ENCODE measurements around the gene ANO2.

ANO2 gene

GRCh38 chr12:5524769-5525436, 420.2 kb downstream of the ANO2 start:
- DNase-seq = no peak

DNA sequence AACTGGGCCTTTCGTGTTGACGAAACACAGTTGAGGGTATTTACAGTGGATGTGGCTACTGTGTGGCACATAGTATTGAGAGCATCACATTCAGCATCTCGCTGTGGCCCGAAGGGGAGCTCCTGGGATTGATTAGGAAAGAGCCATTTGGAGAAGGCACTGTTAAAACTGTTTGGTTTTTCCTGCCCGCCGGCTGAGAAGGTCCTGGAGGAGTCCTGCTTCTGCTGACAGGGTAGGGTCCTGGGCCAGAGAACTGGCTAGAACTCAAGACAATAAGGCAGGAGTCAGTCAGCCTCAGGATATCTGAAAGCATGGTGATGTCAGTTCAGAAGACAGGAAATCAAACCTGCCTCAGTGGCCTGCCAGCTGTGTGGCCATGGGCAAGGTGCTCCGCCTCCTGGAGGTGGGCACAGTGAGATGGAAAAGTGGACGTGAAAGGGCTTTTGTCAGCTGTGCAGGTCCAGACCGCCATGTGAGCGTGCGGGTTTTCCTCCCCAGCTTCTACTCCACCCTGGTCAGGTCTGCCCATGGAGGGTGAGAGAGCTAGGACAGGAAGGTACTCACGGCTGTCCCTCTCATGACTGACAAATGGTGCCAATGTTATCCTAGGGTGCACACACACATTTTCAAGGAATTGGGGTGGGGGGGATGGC, 420.8 kb downstream of the ANO2 start:
- no peak for DNase-seq

DNA sequence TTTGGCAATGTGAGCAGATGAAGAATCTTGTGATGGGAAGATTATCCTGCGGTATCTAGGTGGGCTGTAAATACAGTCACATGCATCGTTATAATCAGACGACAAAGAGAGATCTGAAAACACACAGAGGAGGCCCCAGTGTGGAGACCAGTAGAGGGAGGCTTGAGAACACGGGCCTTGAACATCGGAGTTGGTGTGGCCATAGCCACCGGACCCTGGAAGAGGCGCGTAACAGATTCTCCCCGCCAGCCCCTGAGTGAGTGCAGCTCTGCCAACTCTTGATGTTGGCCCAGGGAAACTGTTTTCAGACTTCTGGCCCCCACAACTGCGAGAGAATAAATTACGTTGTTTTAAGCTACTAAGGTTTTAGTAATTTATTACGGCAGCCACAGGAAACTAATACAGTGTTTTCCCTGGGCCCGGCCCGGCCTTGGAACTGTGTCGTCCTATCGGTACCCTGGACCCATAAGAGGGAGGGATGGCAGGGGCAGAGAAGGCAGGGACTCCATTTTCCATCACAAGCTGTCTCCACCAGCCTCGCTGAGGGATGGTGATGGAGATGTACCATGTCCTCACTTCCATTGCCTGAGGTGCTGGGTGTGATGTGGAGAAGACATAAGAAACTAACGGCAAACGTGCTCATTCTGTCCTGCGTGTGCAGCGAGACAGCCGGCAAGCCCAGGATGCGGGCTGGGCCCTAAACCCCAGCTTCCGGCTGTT, 421.5 kb downstream of the ANO2 start:
- DNase-seq = no peak

GRCh38 chr12:5522432-5523335, 422.4 kb downstream of the ANO2 start:
- DNase-seq = no peak

DNA sequence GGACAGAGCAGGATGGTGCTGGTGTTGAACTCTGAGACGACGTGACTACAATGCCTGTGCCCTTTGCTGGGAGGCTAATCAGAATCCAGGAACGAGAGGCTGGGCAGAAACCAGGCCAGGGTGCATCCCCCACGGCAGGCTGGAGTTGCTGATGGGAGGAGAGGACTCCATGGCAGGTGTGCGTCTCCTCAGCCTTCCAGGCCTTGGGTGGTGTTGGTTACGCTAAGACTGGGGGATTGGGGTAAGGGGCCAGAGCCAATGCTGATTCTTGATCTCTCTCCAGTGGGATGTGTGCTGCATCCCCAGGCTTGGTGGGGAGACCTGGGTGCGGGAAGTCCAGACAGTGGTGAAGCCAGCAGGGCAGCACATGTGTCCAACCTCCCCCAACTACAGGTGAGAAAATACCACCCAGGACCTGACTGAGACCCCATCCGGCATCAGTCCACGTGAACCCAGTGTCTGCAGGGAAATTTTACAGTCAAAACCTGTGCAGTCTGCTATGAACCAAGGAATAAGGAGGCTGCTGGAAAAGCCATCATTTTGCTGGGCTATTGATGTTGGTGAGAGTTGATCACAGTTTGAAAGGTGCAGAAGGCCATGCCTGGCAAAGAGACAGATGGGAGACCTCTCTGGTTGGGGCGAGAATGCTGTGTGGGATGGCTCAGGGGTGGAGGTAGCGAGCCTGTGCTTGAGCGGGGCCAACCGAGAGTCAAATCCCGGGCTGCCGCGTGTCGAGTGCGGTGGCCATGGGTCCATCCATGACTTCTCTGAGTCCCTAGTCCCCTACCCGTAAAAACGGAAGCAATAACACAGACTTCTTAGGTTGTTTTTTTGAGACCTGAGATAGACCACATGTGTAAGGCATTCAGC, 423.4 kb downstream of the ANO2 start:
- DNase-seq = no peak

GRCh38 chr12:5520831-5521230, 424.2 kb downstream of the ANO2 start:
- no peak for DNase-seq

- no peak for DNase-seq
These were observed 425.0 kb downstream of the ANO2 start for GRCh38 chr12:5520037-5520436.

DNA sequence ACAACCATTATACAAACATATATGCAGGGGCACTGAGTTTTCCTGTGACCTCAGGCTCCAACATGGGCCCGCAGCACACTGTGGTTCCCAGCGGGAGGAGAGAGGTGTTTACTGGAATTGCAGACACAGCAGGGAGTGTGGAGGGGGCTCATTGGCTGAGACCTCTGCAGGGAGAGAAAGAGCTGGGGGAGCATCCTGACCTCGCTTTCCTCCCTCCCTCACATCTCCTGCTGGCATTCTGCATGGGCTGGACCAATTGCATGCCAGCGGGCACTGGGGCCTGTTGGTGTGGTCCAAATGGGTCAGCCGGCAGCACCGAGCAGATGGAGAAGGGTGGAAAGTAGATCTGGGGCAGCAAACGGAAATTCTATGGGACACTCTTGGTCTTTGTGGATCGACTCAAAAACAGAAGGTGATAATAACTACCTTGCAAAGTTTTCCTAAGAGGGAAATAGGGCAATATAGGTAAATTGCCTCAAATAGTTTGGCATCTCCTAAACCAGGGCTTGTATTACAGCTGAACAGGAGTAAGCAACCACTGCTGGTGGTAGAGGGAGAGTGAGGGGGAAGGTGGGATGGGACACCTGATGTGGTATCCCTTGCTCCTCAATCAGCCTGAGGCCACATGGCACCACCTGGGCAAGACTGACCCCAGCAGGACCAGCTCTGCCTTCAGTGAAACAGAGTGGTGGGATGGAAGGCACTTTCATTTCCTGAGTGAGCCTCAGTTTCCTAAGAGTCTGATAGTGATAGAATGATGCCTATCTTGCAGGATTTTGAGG, 426.3 kb downstream of the ANO2 start:
- DNase-seq = no peak

DNA sequence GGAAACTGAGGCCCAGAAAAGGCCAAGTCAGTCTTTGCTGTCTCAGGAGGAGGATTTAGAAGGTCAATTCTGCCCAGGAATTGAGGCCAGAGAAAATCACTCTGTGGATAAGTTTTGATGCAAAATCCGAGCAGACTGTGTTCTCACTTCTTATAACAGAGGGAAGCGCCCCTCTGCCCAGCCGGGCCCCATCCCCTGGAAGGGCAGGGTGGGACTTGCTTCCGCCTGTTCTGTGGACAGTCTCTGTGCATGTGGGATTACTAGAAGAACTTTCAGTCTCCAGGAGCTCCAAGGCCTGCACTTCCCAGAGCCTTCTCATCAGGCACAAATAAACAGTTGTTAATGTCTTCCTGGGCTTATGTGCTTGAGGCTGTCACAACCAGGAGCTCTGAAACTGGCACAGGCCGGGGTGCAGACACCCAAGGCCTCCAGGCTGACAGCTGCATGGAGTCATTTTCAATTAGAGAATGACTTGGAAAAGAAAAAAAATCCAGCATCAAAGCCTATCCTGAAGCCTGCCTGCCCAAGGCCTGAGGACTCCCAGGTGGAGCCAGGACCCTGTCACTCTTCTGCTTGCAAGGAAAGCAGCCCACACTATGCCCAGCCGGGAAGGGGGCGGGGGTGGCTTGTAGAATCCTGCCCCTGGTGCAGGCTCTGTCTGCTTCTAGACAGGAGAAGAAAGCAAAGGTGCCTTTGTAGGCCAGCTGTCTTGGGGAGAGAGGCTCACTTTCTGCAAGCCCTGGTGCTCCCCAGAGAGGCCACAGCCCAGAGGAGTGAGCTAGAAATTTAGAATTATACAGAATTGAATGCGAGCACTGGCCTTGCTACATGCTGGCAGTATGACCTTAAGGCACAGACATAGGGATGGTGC, 428.5 kb downstream of the ANO2 start:
- no peak for DNase-seq

- DNase-seq = no peak
These were observed 429.6 kb downstream of the ANO2 start for GRCh38 chr12:5515458-5515857.

DNA sequence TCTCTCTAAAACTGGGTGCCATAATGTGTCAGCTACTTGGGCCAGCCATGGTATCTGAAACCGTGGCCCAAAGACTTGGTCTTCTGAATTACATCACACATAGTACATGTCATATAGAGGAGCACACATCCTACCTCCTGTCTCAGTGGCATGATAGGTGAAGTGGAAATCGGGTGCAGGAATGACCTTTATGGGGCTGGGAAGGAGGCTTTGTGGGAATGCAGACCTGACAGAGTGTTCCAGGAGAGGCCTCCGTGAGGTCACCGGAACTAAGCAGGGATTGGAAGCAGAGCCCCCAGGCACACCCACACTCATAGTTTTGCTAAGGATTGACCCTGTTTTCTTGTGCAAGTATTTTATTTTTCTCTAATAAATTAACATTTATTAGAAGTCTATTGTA, 430.5 kb downstream of the ANO2 start:
- DNase-seq = no peak

GRCh38 chr12:5514016-5514415, 431.0 kb downstream of the ANO2 start:
- DNase-seq = no peak

- DNase-seq = no peak
These were observed 431.7 kb downstream of the ANO2 start for GRCh38 chr12:5513406-5513805.

Data from cortex of kidney (tissue), 1 donor.